DND-41 (cell line): ENCODE data around the gene TCF7L1.

Experiments
- EZH2 ChIP-seq: IDR thresholded peaks from 3 replicates; pipeline ENCODE4 v1.6.1; 2012; ENCODE audit warnings: borderline replicate concordance, low read depth, mild to moderate bottlenecking, moderate library complexity, low read length, inconsistent platforms; ENCODE audit not compliant: severe bottlenecking
- TF ChIP-seq, protein P1 (sequence below): IDR thresholded peaks from 2 replicates; pipeline ENCODE4 v1.5.1; 2012; ENCODE audit warnings: borderline replicate concordance, low read length, moderate library complexity, mild to moderate bottlenecking; ENCODE audit not compliant: poor library complexity, severe bottlenecking; ENCODE audit errors: extremely low read depth

DNA sequence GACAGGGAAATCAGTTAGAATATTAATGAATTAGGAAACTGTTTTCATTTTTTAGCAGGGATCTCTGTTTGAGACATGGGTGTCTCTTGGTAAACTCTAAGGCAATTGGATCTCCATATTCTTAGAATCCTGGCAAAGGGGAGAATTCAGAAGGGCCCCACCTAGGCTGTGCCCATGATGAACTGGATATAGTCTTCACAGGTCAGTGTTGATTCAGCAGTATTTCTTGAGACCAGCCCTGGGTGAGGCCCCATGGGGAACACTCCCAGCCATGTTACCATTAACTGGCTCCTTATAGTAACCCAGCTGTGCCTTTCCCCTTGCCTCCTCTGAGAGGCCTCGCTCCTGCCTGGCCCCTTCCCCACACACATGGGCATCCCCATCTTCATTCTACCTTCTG is 76.7 kb downstream of the TCF7L1 start:
- TF ChIP-seq, protein P1, sequence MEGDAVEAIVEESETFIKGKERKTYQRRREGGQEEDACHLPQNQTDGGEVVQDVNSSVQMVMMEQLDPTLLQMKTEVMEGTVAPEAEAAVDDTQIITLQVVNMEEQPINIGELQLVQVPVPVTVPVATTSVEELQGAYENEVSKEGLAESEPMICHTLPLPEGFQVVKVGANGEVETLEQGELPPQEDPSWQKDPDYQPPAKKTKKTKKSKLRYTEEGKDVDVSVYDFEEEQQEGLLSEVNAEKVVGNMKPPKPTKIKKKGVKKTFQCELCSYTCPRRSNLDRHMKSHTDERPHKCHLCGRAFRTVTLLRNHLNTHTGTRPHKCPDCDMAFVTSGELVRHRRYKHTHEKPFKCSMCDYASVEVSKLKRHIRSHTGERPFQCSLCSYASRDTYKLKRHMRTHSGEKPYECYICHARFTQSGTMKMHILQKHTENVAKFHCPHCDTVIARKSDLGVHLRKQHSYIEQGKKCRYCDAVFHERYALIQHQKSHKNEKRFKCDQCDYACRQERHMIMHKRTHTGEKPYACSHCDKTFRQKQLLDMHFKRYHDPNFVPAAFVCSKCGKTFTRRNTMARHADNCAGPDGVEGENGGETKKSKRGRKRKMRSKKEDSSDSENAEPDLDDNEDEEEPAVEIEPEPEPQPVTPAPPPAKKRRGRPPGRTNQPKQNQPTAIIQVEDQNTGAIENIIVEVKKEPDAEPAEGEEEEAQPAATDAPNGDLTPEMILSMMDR, result no peak
- TF ChIP-seq EZH2, result no peak
